HG03196 (cell line): Measurements from ENCODE around the gene LYRM2.
A peak's percentile ranks its signal among the peaks of the same experiment; 100 is the strongest.
"Not testable (repeated sequence)": the region's sequence is repeated elsewhere in the genome, so short reads cannot be mapped to it uniquely, and the experiment has no call there.

Experiments used
- ATAC-seq: cut with Tn5 transposase; IDR thresholded peaks from one replicate; pipeline ENCODE4 v1.9.1; 2021; ENCODE audit not compliant: unreplicated experiment

The LYRM2 gene

GRCh38 chr6:89649682-89650081 lies 11.1 kb upstream of the LYRM2 start:
- no peak for ATAC-seq

- no peak for ATAC-seq
Measured at GRCh38 chr6:89644864-89645263, 6.3 kb upstream of the LYRM2 start.

GRCh38 chr6:89643406-89643805 lies 4.9 kb upstream of the LYRM2 start:
- ATAC-seq: no peak

GRCh38 chr6:89642956-89643355 lies 4.4 kb upstream of the LYRM2 start:
- no peak for ATAC-seq

- not testable (repeated sequence) for ATAC-seq
Measured at GRCh38 chr6:89641581-89641980, 3.0 kb upstream of the LYRM2 start.

GRCh38 chr6:89640804-89641203 lies 2.3 kb upstream of the LYRM2 start:
- no peak for ATAC-seq

GRCh38 chr6:89637960-89638319 lies 607 bp downstream of the LYRM2 start:
- no peak for ATAC-seq

GRCh38 chr6:89636412-89636811 lies 2.1 kb downstream of the LYRM2 start:
- not testable (repeated sequence) for ATAC-seq

- ATAC-seq: no peak
Measured at GRCh38 chr6:89630488-89630887, 8.1 kb downstream of the LYRM2 start.

GRCh38 chr6:89623749-89624148 lies 14.8 kb downstream of the LYRM2 start:
- no peak for ATAC-seq

GRCh38 chr6:89619567-89619966 lies 19.0 kb downstream of the LYRM2 start:
- no peak for ATAC-seq

- ATAC-seq: no peak
Measured at GRCh38 chr6:89618026-89618425, 20.5 kb downstream of the LYRM2 start.

GRCh38 chr6:89616531-89616930 lies 22.0 kb downstream of the LYRM2 start:
- no peak for ATAC-seq

- no peak for ATAC-seq
Measured at GRCh38 chr6:89615882-89616281, 22.7 kb downstream of the LYRM2 start.

- ATAC-seq: no peak
Measured at GRCh38 chr6:89613790-89614189, 24.8 kb downstream of the LYRM2 start.

- no peak for ATAC-seq
Measured at GRCh38 chr6:89612121-89612520, 26.4 kb downstream of the LYRM2 start.

- no peak for ATAC-seq
Measured at GRCh38 chr6:89611666-89612065, 26.9 kb downstream of the LYRM2 start.

GRCh38 chr6:89610149-89610642 lies 28.4 kb downstream of the LYRM2 start:
- ATAC-seq: peak; percentile 48

GRCh38 chr6:89605861-89606260 lies 32.7 kb downstream of the LYRM2 start:
- no peak for ATAC-seq

GRCh38 chr6:89604653-89605052 lies 33.9 kb downstream of the LYRM2 start:
- ATAC-seq: no peak

- no peak for ATAC-seq
Measured at GRCh38 chr6:89602166-89602565, 36.4 kb downstream of the LYRM2 start.

GRCh38 chr6:89599727-89600126 lies 38.8 kb downstream of the LYRM2 start:
- no peak for ATAC-seq

- no peak for ATAC-seq
Measured at GRCh38 chr6:89597988-89598387, 40.6 kb downstream of the LYRM2 start.

GRCh38 chr6:89597372-89597771 lies 41.2 kb downstream of the LYRM2 start:
- ATAC-seq: no peak
